Measurements from ENCODE around the gene MAOA.
"Not testable (repeated sequence)": the region's sequence is repeated elsewhere in the genome, so short reads cannot be mapped to it uniquely, and the experiment has no call there.

Gene MAOA

GRCh38 chrX:43661521-43662240 lies 5.6 kb downstream of the MAOA start:
- FAIRE-seq (no peak), DNase-seq (ENCODE audit: low spot score) (no peak)

GRCh38 chrX:43663173-43663572 lies 7.1 kb downstream of the MAOA start:
- DNase-seq (ENCODE audit: low spot score) (no peak), FAIRE-seq (no peak)

- no peak for FAIRE-seq
- DNase-seq (ENCODE audit: low spot score) = no peak
Measured at GRCh38 chrX:43664258-43664657, 8.2 kb downstream of the MAOA start.

- no peak for FAIRE-seq
- DNase-seq (ENCODE audit: low spot score) = no peak
Measured at GRCh38 chrX:43664708-43665107, 8.6 kb downstream of the MAOA start.

GRCh38 chrX:43666311-43666912 lies 10.3 kb downstream of the MAOA start:
- FAIRE-seq (no peak), DNase-seq (ENCODE audit: low spot score) (no peak)

- DNase-seq (ENCODE audit: low spot score); FAIRE-seq: not testable (repeated sequence)
Measured at GRCh38 chrX:43675965-43676628, 20.0 kb downstream of the MAOA start.

GRCh38 chrX:43676971-43677572 lies 21.0 kb downstream of the MAOA start:
- no peak for FAIRE-seq

DNA sequence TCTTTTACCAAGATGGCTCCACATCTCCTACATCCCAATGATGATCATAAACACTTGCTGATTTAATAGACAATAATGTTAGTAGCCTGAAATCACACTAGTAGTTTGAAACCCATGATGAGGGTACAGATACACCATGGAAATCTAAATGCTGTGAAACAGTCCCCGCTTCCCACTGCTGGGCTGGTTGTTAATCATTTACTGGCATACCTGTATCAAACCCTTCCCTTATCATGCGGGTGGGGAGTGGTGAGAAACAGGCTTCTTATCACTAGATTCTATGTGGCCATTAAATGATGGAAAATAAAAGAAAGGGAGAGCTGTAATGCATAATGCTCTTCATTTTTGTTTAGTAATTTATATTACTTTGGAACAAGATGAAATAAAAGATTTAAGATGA lies 21.9 kb downstream of the MAOA start:
- DNase-seq (ENCODE audit: low spot score) (no peak), FAIRE-seq (no peak)

More at GRCh38 chrX:43676971-43677572, 21.0 kb downstream of the MAOA start:
- no peak for DNase-seq (ENCODE audit: low spot score)

GRCh38 chrX:43679058-43679457 lies 23.0 kb downstream of the MAOA start:
- no peak for DNase-seq (ENCODE audit: low spot score)
- FAIRE-seq = no peak

GRCh38 chrX:43679778-43680177 lies 23.7 kb downstream of the MAOA start:
- FAIRE-seq = no peak
- DNase-seq (ENCODE audit: low spot score) = no peak

DNA sequence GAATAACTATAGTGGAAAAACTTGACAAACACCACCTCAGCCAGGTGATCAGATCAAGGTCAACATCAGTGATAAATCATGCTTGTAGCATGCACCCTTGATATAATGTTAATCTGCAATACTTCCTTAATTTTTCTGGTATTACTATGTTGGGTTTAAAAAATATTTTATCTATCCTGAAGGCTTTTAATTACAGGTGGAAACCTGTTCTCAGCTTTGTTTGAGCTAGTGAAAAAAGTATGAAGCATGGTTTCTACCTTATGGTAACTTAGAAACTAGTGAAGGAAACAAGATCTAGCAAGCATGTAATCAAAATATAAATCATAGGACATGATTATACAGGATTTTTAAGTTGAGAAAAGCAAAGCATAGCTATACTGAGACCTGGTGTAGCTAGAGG lies 26.6 kb downstream of the MAOA start:
- no peak for FAIRE-seq
- DNase-seq (ENCODE audit: low spot score) = no peak

DNA sequence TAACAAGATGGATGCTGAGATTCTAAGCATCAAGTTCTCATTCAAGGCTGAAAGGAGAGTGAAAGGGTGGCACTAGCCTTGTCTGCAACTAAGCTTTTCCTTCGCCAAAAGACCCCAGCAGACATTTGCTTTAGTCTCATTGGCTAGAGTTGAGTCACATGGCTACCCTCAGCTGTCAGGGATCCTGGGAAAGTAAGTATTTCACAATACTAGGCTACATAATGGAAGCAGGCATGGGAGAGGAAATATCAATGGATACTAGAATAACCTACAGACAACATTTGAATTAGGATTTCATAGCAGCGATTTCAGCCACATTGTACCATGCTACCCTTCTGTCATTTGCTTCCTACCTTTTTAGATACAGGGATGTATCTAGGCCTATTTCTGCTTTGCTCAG lies 29.1 kb downstream of the MAOA start:
- no peak for FAIRE-seq
- DNase-seq (ENCODE audit: low spot score) = no peak

DNA sequence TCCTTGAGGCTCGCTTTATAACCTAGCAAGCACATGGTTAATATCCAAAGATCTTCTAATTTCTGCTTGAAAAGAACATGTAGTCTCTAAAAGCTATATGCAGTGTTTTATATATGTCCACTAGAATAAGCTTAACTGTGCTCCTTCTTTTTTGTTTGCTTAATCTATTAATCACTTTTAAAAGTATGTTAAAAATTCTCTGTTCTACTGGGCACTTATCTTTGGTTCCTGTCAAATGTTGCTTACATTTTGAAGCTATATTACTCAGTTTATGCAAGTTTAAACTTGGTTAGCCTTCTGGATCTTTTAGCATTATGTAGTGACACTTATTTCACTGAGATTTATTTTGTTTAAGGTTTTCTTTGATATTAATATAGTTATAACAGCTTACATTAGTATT lies 32.5 kb downstream of the MAOA start:
- FAIRE-seq (no peak), DNase-seq (ENCODE audit: low spot score) (no peak)

- no peak for DNase-seq (ENCODE audit: low spot score)
- no peak for FAIRE-seq
Measured at GRCh38 chrX:43693602-43694406, 37.7 kb downstream of the MAOA start.

- no peak for FAIRE-seq
- no peak for DNase-seq (ENCODE audit: low spot score)
Measured at GRCh38 chrX:43699475-43699874, 43.4 kb downstream of the MAOA start.

DNA sequence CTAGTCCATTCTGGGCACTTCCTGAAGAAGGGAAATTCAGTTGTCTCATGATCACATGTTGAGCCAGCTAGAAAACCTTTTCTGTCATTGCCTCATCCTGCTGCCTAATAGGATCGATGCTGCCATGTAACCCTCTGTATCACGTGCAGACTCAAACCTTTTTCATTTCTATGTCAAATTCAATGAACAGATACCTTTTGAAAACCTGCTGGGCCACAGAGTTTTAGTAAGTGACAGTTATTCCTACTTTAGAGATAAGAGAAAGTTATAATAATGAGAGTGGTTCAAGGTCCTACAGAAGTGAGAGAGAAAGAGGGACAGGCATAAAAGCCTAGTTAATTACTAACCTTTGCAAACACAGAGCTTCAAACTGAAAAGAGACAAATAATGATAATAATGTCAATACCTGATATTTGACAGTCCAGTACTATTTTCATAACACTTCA lies 46.0 kb downstream of the MAOA start:
- FAIRE-seq (no peak), DNase-seq (ENCODE audit: low spot score) (no peak)

DNA sequence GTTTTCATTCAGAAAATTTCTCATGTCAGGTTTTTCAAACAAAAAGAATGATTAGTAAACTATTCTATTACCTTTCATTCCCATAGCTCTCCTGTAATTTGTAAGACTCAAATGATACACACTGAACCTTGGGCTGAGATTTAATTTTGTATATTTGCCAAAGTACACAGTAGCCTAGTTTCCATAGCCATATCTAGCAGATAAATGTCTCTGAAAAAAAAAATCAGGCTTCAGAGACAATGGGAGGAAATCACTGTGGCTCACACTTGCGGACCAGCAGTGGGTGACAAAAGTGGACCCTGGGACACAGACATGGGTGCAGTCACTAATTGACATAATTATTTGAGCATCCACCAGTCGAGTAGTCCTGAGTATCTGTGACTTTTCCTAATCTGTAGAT lies 46.6 kb downstream of the MAOA start:
- no peak for FAIRE-seq
- DNase-seq (ENCODE audit: low spot score) = no peak

DNA sequence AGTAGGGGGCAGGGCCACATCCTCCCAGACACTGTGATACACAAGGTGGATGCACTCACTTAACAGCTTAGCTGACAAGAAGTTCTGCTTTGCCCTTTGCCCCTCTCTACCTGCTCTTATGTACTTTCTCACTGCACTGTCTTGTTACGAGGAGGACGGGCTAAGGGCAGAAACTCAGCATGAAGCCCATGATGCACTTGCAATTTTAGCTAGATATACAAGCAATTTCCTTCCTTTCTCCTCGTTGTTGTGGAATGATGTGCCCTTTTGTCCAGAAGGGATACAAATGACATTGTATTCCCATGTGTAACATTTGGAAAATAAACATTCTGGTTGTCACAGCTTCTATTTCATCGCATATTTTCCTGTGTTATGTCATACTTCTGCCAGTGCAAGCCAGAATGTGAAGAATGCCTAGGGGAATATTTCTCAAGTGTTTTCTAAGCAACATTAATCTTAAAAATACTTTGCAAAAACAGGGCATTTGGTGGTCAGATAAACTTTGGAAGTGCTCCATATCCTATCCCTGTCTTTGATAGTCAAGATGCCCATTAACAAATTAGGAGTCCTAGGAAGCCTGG lies 47.2 kb downstream of the MAOA start:
- DNase-seq (ENCODE audit: low spot score) = peak; percentile 21
- no peak for FAIRE-seq

GRCh38 chrX:43706786-43707370 lies 50.8 kb downstream of the MAOA start:
- FAIRE-seq (no peak), DNase-seq (ENCODE audit: low spot score) (no peak)

GRCh38 chrX:43707812-43708548 lies 51.9 kb downstream of the MAOA start:
- no peak for DNase-seq (ENCODE audit: low spot score)
- no peak for FAIRE-seq
